ENCODE measurements around the gene NOXA1. TPM values are rescaled to one million over a fixed set of nuclear protein-coding genes. Genes with fewer than 3 reads are reported as not detected.

Gene NOXA1
- total RNA-seq, 1 experiment from 2014 or later: 8.2 TPM

DNA sequence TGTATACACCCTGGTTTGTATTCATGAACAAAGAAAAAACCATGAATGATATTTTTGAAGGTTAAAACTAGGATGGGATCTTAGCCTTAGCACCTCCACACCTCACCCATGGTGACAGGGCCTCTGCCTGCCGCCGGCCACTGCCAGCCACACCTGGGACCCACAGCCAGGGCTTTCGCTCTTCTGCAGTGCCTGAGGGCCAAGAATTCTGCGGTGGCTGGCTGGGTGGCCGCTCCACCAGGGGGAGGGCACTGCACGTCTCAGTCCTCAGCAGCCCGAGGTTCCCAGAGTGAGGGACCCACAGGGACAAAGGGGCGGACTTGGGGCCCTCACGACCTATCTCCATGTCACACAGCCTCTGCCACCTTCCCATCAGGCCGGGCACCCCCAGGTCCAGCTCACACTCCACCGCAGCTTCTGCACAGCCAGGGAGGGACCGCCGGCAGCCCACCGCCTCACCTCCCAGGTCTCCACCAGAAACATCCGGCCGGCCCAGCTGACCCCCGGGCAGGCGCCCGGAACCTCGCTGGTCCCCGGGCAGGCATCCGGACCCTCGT is 7.1 kb upstream of the NOXA1 start:
- CTCF ChIA-PET: no interaction called here
- intact Hi-C loops (cut with micrococcal nuclease): no loop called here
- TF ChIP-seq, protein P1, sequence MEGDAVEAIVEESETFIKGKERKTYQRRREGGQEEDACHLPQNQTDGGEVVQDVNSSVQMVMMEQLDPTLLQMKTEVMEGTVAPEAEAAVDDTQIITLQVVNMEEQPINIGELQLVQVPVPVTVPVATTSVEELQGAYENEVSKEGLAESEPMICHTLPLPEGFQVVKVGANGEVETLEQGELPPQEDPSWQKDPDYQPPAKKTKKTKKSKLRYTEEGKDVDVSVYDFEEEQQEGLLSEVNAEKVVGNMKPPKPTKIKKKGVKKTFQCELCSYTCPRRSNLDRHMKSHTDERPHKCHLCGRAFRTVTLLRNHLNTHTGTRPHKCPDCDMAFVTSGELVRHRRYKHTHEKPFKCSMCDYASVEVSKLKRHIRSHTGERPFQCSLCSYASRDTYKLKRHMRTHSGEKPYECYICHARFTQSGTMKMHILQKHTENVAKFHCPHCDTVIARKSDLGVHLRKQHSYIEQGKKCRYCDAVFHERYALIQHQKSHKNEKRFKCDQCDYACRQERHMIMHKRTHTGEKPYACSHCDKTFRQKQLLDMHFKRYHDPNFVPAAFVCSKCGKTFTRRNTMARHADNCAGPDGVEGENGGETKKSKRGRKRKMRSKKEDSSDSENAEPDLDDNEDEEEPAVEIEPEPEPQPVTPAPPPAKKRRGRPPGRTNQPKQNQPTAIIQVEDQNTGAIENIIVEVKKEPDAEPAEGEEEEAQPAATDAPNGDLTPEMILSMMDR (IDR thresholded peaks at IDR 0.05; ENCODE audit: unreplicated experiment): no peak
- no peak overlapping the region for H3K27ac Mint-ChIP-seq (ENCODE audit: low read depth, unreplicated experiment)
- no TSS peak for BruUV-seq (replicated peaks)
- H3K9me3 Mint-ChIP-seq (ENCODE audit: unreplicated experiment): no peaks in the 10 kb centered on the region
- no peaks in the 10 kb centered on the region for H3K27me3 Mint-ChIP-seq (ENCODE audit: insufficient read depth, unreplicated experiment)
- peaks cover 8% of the 10 kb centered on the region for H3K4me1 Mint-ChIP-seq (ENCODE audit: insufficient read depth, unreplicated experiment)
- POLR2A ChIA-PET: no interaction called here
- H3K36me3 Mint-ChIP-seq (ENCODE audit: insufficient read depth, unreplicated experiment): peaks cover 4% of the 10 kb centered on the region
- DNase-seq (ENCODE audit: unreplicated experiment): no peak
- H3K4me3 Mint-ChIP-seq (ENCODE audit: unreplicated experiment): no peak overlapping the region

DNA sequence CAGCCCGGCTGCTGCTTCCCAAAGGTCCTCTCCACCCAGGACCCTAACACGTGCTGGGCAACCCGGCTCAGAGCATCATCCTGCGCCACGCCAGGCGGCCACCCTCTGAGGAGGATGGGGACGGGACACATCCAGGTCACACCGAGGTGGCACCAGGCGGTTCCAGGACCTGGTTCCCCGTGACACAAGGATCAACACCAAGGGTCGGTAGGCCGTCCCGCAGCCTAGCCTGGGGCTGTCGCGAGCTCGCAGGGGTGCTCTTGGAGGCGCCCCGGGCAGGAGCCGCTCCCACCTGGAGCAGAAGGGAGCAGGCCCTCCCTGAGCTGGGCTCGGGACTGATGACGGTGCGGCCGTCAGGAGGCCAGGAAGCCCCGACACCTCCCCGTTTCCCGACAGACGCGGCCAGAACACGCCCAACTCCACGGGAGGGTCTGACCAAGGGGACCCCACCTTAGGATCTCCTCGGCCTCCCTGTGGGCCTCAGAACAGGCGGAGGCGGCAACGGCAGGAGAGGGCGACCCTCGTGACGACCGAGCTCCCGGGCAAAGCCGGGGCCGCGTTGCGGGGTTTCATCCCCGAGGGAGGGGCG is 6.5 kb upstream of the NOXA1 start:
- no TSS peak for BruUV-seq (replicated peaks)
- ChIA-PET CTCF (no interaction called here), POLR2A (no interaction called here)
- Mint-ChIP-seq H3K4me3 (ENCODE audit: unreplicated experiment) (no peak overlapping the region), H3K4me1 (ENCODE audit: insufficient read depth, unreplicated experiment) (peaks cover 8% of the 10 kb centered on the region), H3K9me3 (ENCODE audit: unreplicated experiment) (no peaks in the 10 kb centered on the region), H3K27ac (ENCODE audit: low read depth, unreplicated experiment) (no peak overlapping the region), H3K27me3 (ENCODE audit: insufficient read depth, unreplicated experiment) (no peaks in the 10 kb centered on the region), H3K36me3 (ENCODE audit: insufficient read depth, unreplicated experiment) (peaks cover 4% of the 10 kb centered on the region)
- no peak for DNase-seq (ENCODE audit: unreplicated experiment)
- intact Hi-C loops (cut with micrococcal nuclease): no loop called here
- TF ChIP-seq, protein P1 (IDR thresholded peaks at IDR 0.05; ENCODE audit: unreplicated experiment): no peak

DNA sequence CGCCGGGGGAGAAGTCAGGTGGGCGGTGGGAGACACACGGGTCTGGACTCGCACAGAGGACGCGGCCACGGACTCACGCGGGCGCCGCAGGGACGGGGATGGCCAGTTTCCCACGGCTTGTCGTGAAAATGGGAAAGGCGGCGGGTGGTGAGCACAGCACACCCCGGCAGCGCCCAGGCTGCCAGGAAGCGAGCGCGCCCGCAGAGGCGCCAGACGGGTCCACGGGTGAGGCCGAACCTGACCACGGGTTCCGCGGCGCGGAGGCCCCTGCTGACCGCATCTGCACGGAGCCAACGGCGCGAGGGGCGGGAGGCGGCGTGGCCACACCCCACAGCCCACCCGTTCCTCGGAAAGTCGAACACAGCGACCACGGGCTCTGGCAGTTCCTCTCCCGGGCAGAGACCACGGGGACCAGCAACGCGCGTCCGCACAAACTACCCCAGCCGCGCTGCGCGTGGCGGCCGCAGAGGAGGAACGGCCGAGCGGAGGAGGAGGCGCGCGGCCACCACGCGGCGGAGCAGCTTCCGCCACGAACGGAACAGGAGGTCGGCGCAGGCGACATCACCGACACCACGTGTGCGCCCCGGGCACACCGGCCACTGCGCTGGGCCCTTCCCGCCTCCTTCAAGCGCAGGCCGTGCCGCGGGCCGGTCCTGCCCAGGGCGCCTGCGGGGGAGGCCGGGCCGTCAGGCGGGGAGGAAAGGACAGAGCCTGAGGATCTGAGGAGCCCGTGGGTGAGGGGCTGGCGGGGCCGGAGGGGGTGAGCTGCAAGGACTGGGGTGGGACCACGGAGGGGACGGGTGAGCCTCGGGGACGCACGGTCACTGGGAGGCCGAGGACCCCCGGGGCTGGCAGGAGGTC is 5.8 kb upstream of the NOXA1 start:
- H3K36me3 Mint-ChIP-seq (ENCODE audit: insufficient read depth, unreplicated experiment): peaks cover 4% of the 10 kb centered on the region
- H3K27me3 Mint-ChIP-seq (ENCODE audit: insufficient read depth, unreplicated experiment): no peaks in the 10 kb centered on the region
- intact Hi-C loops (cut with micrococcal nuclease): no loop called here
- TF ChIP-seq, protein P1 (IDR thresholded peaks at IDR 0.05; ENCODE audit: unreplicated experiment): no peak
- DNase-seq (ENCODE audit: unreplicated experiment): no peak
- ChIA-PET POLR2A (no interaction called here), CTCF (interaction anchor here (1.0 kb wide), 1 partner anchor 28 kb away, joined by 3 read pairs; no protein-coding TSS in a partner anchor)
- no peaks in the 10 kb centered on the region for H3K9me3 Mint-ChIP-seq (ENCODE audit: unreplicated experiment)
- BruUV-seq (replicated peaks): no TSS peak
- H3K4me1 Mint-ChIP-seq (ENCODE audit: insufficient read depth, unreplicated experiment): peaks cover 8% of the 10 kb centered on the region
- no peak overlapping the region for H3K27ac Mint-ChIP-seq (ENCODE audit: low read depth, unreplicated experiment)
- H3K4me3 Mint-ChIP-seq (ENCODE audit: unreplicated experiment): no peak overlapping the region

Data from MCF 10A (cell line).